Measurements from ENCODE around the gene BRD4.
"Not testable (repeated sequence)": the region's sequence is repeated elsewhere in the genome, so short reads cannot be mapped to it uniquely, and the experiment has no call there.

Gene BRD4

DNA sequence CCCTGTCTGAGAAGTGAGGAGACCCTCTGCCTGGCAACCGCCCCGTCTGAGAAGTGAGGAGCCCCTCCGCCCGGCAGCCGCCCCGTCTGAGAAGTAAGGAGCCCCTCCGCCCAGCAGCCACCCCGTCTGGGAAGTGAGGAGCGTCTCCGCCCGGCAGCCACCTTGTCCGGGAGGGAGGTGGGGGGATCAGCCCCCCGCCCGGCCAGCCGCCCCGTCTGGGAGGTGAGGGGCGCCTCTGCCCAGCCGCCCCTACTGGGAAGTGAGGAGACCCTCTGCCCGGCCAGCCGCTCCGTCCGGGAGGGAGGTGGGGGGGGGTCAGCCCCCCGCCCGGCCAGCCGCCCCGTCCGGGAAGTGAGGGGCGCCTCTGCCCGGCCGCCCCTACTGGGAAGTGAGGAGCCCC, 30.7 kb upstream of the BRD4 start:
- H3K4me3 ChIP-seq (ENCODE audit: low read depth, low read length): not testable (repeated sequence)

DNA sequence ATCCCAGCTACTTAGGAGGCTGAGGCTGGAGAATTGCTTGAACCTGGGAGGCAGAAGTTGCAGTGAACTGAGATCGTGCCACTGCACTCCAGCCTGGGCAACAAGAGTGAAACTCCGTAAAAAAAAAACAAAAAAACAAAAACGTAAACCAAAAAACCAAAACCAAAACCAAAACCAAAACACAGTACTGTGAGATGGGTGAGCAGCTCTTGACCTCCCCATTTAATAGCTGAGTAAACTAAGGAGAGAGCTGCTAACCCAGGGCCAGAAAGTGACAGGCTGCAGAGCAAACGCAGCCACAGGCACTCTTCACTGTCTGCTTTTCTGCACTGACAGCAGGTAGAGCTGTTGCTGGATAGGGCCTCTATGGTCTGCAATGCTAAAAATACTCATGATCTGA, 27.7 kb upstream of the BRD4 start:
- H3K4me3 ChIP-seq (ENCODE audit: low read depth, low read length): not testable (repeated sequence)

GRCh38 chr19:15358918-15359317, 26.6 kb upstream of the BRD4 start:
- no peak overlapping the region for H3K4me3 ChIP-seq (ENCODE audit: low read depth, low read length)

- no peak overlapping the region for H3K4me3 ChIP-seq (ENCODE audit: low read depth, low read length)
Observed at GRCh38 chr19:15357906-15358305, 25.6 kb upstream of the BRD4 start.

DNA sequence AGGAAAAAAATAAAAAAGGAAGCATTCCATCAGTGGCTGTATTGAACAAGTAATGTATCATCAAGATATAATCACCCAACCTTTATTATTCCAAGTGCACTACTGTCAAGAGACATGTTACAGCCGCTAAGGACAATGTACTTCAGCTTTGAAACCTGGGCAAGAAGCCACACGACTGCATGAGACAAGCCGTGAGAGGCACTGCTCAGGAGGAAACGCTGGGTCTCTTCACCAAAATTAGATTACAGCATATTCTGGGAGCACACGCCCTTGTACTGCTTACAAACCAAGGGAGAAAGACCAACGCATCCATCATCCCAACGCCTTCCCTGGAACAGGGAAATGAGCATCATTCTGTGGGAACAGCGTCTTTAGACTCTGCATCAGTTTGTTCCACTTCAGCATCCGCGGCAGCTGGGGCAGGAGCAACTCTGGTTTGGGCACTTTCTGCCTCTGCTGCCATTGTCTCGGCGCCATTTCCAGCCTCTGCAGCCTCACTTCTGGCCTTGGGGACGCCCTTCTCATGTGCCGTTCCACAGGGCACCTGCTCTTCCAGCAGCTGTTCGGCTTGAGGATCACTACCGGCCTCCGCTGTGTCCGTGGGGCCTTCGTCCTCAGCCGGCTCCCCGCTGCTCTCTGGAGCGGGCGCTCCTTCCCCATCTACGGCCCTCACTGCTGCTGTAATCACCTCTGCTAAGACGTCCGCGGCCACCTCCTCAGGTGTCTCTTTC, 22.4 kb upstream of the BRD4 start:
- no peak overlapping the region for H3K4me3 ChIP-seq (ENCODE audit: low read depth, low read length)

DNA sequence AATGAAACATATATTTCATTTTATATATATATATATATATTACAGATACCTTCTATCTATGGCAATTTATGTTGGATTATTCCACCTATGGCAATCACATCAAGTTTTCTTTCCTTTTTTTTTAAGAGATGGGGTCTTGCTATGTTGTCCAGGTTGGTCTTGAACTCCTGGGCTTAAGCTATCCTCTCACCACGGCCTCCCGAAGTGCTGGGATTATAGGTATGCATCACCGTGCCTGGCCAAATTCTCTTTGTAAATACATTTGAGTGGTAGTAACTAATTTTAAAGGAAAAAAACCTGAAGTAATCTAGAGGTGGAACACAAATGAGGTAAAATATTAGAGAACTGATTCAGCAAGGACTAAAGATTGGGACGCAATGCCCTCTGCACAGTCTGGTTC, 21.6 kb upstream of the BRD4 start:
- no peak overlapping the region for H3K4me3 ChIP-seq (ENCODE audit: low read depth, low read length)

DNA sequence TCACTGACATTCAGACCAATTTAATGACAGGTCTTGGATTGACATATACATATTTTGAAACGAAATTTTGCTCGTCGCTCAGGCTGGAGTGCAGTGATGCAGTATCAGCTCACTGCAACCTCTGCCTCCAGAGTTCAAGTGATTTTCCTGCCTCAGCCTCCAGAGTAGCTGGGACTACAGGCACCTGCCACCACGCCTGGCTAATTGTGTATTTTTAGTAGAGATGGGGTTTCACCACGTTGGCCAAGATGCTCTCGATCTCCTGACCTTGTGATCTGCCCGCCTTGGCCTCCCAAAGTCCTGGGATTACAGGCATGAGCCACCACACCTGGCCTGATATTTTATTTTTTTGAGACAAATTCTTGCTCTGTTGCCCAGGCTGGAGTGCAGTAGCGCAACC, 20.2 kb upstream of the BRD4 start:
- not testable (repeated sequence) for H3K4me3 ChIP-seq (ENCODE audit: low read depth, low read length)

DNA sequence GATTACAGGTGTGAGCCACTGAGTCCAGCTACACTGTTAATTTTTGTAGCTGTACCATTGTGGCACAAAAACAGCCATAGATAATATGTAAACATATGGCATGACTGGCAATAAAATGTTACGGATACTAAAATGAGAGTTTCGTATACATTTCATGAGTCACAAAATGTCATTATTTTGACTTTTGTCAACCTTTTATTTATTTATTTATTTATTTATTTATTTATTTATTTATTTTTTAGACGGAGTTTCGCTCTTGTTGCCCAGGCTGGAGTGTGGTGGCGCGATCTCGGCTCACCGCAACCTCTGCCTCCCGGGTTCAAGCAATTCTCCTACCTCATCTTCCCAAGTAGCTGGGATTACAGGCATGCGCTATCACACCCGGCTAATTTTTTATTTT, 9.0 kb upstream of the BRD4 start:
- not testable (repeated sequence) for H3K4me3 ChIP-seq (ENCODE audit: low read depth, low read length)

- H3K4me3 ChIP-seq (ENCODE audit: low read depth, low read length): no peak overlapping the region
Observed at GRCh38 chr19:15340086-15340485, 7.7 kb upstream of the BRD4 start.

- H3K4me3 ChIP-seq (ENCODE audit: low read depth, low read length): no peak overlapping the region
Observed at GRCh38 chr19:15337202-15337601, 4.9 kb upstream of the BRD4 start.

- H3K4me3 ChIP-seq (ENCODE audit: low read depth, low read length): not testable (repeated sequence)
Observed at GRCh38 chr19:15335992-15336391, 3.7 kb upstream of the BRD4 start.

DNA sequence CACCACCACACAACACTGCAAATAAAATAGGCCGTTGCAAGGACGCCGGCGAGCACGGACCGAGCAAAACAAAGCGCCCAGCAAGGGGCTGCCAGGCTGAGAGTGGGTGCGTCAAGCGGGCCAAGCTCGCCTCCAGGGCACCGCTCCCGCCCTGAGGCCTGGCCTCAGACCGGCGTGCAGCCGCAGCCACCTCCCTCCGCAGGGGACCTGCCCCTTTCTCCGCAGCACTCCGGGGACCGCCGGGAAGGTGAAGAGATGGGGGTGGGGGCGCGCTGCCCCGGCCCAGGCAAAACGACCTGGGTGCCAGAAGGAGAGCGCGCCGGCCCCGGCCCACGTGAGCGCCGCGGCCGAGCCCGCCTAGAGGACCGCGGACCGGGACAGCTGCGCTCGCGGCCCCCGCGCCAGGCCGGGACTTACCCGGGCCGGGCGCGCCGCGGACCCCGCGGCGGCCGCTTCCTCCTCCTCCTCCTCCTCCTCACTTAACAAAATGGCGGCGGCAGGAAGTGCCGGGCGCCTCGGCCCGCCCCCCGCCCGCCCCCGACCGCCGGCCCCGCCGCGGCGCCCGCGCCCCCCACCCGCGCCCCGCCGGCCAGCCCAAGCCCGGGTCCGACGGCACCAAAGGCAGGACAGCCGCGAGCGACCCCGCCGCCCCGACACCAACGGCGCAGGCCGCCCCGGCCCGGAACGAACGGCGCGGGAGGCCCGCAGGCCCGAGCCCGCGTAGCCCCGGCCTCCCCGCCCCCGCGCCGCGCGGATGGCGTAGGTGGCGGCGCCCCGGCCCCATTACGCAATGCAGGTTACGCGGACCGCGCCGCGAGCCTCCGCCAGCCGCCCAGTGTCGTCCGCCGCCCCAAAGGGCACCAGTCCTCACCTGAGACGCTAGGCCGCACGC, 674 bp downstream of the BRD4 start:
- H3K4me3 ChIP-seq (ENCODE audit: low read depth, low read length): peak overlapping the region; percentile 94

DNA sequence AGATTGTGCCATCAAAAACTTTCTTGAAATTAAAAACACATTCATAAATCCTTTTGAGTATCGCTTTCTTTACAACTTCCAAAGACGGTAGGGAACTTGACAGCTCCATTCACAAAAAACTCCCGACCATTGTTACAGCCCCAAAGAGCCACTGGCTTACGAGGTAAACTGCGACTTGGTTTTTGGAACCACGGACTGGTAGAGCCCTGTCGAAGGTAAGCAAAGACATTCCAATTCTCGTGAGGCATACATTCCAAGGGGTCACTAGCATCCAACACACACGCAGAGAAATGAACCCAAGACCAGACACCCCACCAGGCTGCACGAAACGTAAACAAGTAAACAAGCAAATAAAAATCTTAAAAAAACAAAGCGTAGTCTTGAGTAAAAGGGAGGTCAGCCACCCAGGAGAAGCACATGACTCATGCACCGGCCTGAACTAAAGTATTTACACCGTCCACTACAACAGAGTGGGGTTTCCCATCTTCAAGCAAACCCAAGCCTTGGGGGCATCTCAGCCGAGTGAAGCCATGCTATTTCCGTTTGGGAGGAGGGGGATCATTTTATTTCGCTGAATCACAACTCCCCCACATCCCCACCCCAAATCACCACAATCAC, 1.4 kb downstream of the BRD4 start:
- H3K4me3 ChIP-seq (ENCODE audit: low read depth, low read length): peak overlapping the region; percentile 94

DNA sequence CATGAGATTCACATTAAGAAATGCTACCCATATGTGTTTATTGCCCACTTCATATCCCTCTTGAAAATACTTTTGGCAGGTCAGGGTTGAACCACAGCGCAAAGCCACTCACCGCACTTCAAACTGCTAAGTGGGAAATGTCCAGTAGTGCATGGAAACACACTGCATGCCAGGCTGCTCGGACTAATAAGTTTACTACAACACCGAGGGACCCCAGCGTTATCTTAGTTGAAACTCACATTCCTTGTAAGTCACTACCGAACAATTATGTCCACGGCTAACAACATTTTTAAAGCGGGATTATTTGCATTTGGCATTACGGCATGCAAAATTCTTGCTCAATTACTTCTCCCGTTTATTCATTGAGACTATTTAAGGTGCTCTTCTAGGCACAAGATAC, 4.0 kb downstream of the BRD4 start:
- no peak overlapping the region for H3K4me3 ChIP-seq (ENCODE audit: low read depth, low read length)

DNA sequence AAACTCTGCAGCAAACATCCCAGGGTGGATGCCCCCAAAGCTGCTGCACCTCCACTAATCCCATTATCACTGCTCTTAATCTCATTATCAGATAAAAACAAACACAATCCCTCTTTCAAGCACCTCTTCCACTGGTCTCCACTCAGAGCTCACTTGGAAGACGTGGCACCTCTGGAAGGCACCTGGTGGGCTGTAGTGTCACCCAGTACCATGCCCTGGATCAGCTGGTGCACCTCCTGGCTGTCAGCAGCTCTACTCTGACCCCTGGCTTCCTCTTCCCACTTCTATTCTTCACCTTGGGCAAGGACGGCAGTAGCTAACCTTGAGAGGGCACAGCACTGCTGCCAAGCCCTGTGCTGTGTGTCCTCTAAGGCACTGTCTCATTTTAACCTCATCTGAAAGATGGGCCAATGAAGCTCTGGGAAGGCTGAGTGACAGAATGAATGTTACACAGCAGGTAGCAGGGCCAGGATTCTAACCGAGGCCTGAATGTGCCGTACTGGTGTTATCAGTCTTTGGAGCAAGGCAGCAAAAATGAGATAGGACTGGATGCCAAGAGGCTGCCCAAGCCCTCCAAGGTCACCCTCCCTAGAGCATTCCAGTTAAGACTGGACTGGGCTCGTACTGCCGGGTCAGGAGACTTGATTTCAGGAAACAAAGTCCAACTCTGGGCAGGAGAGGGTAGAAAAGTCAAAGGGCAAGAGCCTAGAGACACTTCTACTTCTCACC, 7.4 kb downstream of the BRD4 start:
- no peak overlapping the region for H3K4me3 ChIP-seq (ENCODE audit: low read depth, low read length)

DNA sequence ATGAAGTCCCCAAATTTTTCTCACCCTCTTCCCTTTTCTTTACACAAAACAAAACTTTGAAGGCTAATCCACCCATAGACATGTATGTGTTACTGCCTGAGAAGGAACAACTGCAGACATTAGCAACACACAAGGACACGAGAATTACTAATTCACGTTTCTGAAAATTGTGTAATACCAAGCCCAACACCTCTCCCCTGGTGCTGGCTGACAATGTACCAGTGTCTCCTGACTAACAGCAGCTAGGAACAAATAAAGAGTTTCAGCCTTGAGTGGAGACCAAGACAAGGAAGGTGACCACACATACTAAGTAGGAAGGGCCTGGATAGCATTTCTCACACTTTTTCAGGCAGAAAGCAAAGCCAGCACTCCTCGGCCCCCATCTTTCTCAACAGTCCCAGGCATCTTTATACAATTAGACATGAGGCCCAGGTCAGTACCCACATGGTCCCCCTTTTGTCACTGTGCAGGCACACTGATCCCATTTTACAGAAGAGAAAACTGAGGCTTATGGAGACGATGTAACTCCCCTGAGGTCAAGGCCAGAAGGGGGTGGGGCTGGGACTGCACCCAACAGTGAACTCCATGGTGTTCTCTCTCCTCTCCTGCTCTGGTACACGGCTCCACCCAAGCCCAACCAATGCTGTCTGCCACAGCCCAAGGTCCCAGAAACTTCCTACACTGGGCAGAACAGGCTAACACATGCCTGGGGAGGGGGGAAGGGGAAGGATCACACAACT, 8.7 kb downstream of the BRD4 start:
- H3K4me3 ChIP-seq (ENCODE audit: low read depth, low read length): no peak overlapping the region

- no peak overlapping the region for H3K4me3 ChIP-seq (ENCODE audit: low read depth, low read length)
Observed at GRCh38 chr19:15321739-15322138, 10.6 kb downstream of the BRD4 start.

DNA sequence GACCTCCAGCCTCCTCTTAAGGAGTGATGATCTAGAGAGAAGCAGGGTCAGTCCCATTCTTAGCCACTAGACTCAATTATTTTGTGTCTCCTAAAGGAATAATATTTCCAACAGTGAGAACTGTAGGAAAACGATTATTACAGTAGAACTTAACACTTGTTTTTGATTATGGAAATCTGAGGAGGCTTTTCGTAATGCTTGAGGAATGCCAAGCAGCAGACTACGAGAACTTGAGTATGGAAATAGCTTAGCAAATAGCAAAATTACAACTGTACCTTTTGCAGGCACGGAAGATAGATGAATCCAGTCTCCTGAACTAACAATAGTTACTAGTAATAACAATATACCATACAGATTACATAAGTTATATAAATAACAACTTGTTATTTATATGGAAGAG, 12.2 kb downstream of the BRD4 start:
- H3K4me3 ChIP-seq (ENCODE audit: low read depth, low read length): no peak overlapping the region

DNA sequence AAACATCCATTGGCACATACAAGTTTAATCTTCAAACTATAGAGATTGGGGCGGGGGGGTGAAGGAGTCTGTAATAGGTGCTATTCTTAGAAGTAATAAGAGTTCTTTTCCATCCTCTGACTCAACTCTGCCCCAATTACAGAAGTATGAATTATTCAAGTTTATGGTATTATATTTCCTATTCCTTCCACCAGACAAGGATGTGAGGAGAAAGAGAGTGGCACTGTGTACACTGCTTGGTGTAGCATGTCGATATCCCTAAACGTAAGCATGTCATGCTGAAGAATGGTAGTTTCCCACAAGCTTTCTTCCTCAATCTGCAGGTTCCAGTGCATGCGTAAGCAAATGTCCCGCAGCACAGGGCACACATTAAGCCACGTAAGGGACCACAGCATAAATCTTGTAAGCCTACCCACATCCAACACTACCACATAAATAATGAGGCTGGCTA, 14.1 kb downstream of the BRD4 start:
- H3K4me3 ChIP-seq (ENCODE audit: low read depth, low read length): no peak overlapping the region

DNA sequence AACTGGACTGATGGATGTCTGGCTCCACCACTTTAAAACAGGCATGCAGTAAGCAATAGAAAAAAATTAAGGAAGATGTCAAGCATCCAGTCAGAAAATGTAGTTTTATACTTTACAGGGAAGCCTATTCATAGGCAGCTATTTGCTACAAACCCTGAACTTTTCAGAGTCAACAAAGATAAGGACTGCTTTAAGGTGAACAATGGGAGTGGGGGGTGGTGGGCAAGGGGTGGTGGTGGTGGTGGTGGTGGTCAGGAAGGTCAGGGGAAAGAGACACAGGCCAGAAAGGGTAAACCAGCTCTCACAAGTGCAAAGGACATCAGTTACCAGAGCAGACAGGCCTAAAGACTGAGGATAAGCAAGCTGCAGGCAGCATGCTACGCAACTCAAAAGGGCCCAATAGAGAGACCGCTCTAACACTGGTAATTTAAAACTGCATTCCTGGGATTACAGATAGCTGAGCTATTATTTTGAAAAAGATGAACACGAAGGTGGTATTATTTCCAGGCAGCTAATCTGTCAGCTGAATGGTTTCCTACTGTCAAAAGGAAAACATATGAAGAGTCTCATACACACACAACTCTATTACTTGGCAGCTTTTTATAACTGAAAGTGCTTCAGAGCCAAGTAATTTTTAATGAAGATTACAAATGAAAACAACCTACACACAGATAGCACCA, 14.8 kb downstream of the BRD4 start:
- no peak overlapping the region for H3K4me3 ChIP-seq (ENCODE audit: low read depth, low read length)

Measured in iPS-11a (cell line).